ENCODE measurements around the gene SRP14. TPM values are rescaled to one million over a fixed set of nuclear protein-coding genes. Genes with fewer than 3 reads are reported as not detected.
"Not testable (repeated sequence)": the region's sequence is repeated elsewhere in the genome, so short reads cannot be mapped to it uniquely, and the experiment has no call there.

Gene SRP14
- total RNA-seq, 1 donor from 2014 or later = 168 TPM

DNA sequence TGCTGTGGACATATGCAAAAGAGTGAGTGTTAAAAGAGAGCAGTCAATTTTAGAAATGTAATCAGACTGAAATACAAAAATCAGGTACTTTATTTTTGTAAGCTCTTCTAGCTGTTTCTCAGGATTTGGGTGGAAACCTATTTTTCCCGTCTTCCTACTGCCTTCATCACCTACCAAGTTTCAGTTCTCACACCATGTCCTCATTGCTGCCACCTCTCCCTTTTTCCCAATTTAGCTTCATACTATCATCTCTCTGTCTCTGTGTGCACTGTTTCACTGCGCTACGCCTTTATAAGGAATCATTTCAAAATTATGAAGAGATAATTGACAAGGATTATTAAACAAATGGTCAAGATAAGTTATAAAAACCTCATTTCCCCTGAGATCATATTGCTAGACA is 7.7 kb downstream of the SRP14 start:
- no peak for DNase-seq (ENCODE audit: low spot score)

DNA sequence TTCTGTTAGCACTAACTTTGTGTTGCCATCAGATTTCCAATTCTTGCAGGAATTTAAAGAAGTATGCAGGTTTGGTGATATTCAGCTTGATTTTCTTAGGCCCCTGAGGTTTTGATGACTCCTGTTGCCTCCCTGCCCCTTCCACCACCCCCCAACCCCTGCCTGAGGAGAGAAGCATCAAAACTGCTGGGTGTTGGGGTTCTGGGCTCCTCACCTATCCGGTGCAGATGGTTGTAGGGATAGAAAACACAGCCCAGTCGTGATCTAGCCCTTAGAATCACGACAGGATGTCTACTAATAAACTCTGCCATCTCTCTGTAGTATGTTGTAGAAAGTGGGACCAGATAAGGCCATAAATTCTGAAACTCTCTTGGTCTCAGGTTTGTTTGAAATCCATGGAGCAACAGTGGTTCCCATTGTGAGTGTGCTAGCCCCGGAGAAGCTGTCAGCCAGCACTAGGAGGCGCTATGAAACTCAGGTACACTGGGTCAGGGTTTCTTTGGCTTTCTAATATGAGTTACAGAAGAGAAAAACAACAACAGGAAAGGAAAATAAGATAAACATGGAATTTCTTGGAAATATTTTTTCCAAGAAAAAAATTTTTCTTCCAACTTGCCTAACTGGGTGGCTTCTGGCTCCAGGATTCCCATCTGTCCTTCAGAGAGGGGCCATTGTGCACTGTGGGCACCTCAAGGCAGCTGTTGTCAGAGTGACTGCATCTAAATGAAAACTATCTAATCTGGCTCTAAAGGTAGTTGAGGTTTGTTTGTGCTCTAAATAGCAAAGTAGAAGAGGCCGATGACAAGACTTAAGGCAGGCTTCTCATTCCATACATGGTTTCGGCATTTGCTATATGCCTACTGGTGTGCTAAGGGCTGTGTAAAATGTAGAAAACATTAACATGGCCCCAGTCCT is 8.7 kb downstream of the SRP14 start:
- no peak for DNase-seq (ENCODE audit: low spot score)

- no peak for DNase-seq (ENCODE audit: low spot score)
Measured at GRCh38 chr15:40028853-40029252, 10.1 kb downstream of the SRP14 start.

- DNase-seq (ENCODE audit: low spot score) = no peak
Measured at GRCh38 chr15:40028193-40028592, 10.8 kb downstream of the SRP14 start.

GRCh38 chr15:40016224-40016865 is 22.6 kb downstream of the SRP14 start:
- DNase-seq (ENCODE audit: low spot score) = no peak

DNA sequence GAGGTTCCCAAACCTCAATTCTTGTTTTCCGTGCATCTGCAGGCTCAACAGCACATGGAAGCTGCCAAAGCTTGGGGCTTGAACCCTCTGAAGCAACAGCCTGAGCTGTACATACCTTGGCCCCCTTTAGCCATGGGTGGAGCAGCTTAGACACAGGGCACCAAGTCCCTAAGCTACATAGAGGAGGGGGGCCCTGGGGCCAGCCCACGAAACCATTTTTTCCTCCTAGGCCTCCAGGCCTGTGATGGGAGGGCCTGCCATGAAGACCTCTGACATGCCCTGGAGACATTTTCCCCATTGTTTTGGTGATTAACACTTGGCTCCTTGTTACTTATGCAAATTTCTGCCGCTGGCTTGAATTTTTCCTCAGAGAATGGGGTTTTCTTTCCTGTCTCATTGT is 24.6 kb downstream of the SRP14 start:
- DNase-seq (ENCODE audit: low spot score) = no peak

- not testable (repeated sequence) for DNase-seq (ENCODE audit: low spot score)
Measured at GRCh38 chr15:40013372-40013771, 25.6 kb downstream of the SRP14 start.

- DNase-seq (ENCODE audit: low spot score) = no peak
Measured at GRCh38 chr15:40011303-40011702, 27.7 kb downstream of the SRP14 start.

DNA sequence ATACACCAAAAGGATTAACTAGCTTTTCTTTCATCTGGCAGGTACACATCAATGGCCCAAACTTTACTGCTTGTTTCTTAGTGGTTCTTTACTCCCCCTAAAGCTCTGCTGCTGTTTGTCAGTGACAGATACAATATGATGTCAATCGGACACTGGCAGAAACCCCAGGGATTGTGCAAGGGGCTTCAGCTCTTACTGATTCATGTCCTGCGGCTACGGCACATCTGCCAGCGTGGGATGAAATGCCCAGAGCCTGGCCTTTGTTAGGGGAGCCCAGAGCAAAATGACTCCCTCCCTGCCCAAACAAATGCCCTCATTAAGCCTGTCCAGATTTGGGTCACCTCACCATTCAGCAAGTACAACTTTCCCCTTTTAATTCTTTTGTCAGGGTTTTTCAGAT is 28.3 kb downstream of the SRP14 start:
- DNase-seq (ENCODE audit: low spot score) = no peak

DNA sequence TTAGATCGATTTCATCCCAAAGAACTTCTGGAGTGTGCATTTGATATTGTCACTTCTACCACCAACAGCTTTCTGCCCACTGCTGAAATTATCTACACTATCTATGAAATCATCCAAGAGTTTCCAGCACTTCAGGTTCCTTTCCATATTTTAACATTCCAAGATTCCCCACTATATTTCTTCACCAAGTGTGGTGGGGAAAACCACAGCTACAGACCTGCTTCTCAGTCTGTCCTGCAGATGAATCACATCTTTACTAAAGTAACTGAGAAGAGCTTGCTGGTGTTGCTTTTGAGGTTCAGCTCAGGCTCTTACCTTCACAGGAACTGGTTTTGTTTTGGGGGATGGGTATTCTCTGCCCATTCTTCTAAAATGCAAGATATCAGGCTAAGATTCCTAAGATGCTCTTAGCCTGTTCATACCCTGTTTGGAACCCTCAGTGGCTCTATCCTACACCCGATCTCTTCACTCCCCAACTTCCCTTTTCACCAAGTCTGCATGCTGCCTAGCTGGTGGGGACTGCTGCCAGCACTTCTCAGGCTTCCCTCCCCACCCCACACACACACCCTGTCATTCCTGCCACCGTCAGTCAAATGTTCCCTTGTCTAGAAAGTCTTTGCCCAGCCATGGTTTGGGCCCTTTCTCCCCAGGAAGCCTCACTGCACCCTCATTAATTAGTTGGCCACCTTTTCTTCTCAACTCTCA is 30.8 kb downstream of the SRP14 start:
- no peak for DNase-seq (ENCODE audit: low spot score)

DNA sequence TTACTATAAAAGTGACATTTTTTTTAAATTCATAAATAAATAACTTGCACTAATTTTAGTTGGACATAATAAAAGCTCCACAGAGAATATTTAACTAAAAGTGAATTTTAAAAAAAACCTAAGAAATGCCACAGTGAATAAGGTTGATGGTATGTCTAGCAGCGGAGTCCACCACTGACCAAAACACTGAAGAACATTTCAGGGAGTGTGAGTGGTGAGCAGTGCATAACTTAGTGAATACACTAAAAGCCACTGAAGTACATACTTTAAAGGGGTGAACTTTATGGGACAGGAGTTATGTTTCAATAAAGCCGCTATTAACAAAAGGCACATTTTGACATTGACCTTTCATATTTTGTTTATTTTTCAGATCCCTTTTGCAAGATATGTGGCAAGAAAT is 32.3 kb downstream of the SRP14 start:
- DNase-seq (ENCODE audit: low spot score) = no peak

- no peak for DNase-seq (ENCODE audit: low spot score)
Measured at GRCh38 chr15:40006003-40006402, 33.0 kb downstream of the SRP14 start.

- DNase-seq (ENCODE audit: low spot score) = no peak
Measured at GRCh38 chr15:40003116-40003916, 35.7 kb downstream of the SRP14 start.

GRCh38 chr15:40002295-40002694 is 36.7 kb downstream of the SRP14 start:
- DNase-seq (ENCODE audit: low spot score) = no peak

DNA sequence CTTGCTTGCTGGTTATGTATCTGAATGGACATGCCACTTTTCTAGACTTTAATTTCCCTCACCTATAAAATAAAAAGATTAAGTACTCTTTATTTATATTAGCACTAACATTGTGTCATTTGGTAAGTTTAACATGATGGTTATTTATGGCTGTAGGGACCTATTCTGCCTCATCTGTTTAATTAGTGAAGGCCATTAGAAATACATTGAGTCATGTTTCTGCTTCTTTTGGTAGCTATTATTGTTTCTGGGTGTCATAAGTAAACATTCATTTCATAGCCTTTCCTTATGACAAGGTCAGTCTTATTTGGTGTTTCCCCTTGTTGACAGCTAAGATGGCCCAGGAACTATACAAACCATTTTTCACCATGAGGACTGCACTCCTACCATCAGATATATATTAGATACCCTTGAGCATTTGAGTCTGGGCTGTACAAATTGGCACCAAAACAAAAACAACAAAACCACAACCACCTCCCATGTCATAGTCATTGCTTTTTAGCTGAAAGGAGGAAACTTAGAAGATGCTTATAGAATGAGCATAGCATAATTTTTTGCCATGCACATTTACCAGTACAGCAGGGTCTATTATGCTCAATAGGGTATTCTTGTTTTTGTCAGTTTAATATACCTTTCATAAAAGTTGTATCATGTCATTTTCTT is 39.3 kb downstream of the SRP14 start:
- no peak for DNase-seq (ENCODE audit: low spot score)

DNA sequence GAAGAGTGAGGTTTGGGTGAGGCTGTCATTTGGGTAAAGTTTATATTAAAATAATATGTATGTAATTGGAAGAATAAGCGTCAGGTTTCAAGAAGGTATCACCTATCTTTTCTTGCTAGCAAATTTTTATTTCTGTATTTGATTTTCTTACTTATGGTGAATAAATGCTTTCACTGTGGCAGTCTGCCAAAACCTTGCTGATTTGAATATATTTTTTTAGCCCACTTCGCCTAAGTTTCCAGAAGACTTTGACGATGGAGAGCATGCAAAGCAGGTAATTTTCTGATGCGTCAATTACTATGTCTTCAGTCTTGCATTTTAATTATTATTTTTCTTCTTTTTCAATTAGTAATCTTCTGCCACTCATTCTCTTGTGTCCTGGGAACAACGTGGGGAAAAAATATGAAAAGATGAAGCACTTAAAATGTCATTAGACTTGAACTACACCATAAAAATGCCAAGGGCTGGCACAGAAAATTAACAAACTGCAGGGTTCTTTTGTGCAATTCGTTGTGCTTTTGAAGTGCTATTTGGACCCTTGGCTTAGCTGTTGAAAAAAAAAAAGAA is 40.4 kb downstream of the SRP14 start:
- DNase-seq (ENCODE audit: low spot score) = no peak

- no peak for DNase-seq (ENCODE audit: low spot score)
Measured at GRCh38 chr15:39997639-39998038, 41.3 kb downstream of the SRP14 start.

DNA sequence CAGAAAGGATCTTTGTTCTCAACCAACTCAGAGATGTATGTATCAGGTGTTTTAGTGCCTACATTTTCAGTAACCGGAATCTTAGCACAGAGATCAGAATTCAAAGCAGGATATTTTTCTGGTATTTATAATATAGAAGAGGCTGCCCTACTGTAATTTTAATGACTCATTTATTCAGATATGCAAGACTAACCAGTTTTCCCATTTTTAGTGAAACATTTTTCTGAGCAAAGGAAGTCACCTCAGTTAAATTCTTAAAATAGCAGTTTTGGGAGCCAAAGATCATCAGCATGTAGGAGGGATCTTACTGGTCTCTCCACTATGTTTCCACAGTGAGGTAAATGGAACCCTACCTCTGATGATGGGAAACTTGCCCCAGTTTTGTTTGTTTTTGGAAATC is 42.0 kb downstream of the SRP14 start:
- no peak for DNase-seq (ENCODE audit: low spot score)

DNA sequence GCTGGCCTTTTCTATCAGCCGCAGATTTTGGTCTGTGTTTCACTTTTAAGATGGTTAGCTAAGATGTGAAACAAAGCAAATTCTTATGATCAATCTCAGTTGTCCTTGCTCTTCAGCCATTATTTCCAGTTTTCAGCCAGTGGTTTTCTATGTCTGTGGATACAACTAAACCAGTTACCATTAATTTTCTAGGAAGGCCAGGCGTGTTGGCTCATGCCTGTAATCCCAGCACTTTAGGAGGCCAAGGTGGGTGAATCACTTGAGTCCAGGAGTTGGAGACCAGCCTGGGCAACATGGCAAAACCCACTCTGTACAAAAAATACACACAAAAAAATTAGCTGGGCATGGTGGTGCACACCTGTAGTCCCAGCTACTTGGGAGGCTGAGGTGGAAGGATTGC is 42.8 kb downstream of the SRP14 start:
- DNase-seq (ENCODE audit: low spot score) = not testable (repeated sequence)

DNA sequence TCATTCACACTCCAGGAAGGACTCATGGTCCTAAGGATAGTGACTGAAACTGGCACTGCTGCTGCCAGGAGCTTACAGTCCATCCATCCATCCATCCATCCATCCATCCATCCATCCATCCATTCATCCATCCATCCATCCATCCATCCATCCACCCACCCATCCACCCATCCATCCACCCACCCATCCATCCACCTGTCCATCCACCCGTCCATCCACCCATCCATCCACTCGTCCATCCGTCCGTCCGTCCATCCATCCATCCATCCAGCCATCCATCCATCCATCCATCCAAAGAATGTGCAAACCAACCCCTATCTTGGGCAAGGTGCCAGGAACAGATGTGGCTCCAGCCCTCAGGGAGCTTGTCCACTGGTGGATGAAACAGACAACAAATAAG is 46.0 kb downstream of the SRP14 start:
- DNase-seq (ENCODE audit: low spot score) = not testable (repeated sequence)

Data from mesenteric fat pad (tissue), 1 donor.